Right renal pelvis (tissue), 4 donors: ENCODE data around the gene IRF2. TPM values are rescaled to one million over a fixed set of nuclear protein-coding genes. Genes with fewer than 3 reads are reported as not detected.
A peak's percentile ranks its signal among the peaks of the same experiment; 100 is the strongest.

Experiments used
- DNase-seq, 4 donors: peaks; one replicate each; pipeline ENCODE4 v3.0.0-alpha.2; 2013; ENCODE audit warnings: low read depth in 4 of 4, low spot score in 3 of 4, missing footprints in 1 of 4
- polyA plus RNA-seq, 4 donors: library from polyadenylated mRNA; unstranded; fragments of 120-200 nt; gene quantifications; one replicate each; pipeline ENCODE4 v1.2.1, GENCODE V29; 2013; ENCODE audit not compliant: insufficient read length in 4 of 4

The IRF2 gene
- 10 to 100 TPM; 31.6 to 39.6 (median 36.2) TPM for polyA plus RNA-seq

- peak; percentile 82 to 92 (median 91) for DNase-seq
Observed at GRCh38 chr4:184474263-184475095, at the start of gene IRF2. TSS of gene IRF2 (minus strand) at chr4:184474550. CDS start at chr4:184429064, 45,486 bp downstream.

GRCh38 chr4:184515606-184516005, 41.3 kb upstream of the IRF2 start:
- no peak for DNase-seq

DNA sequence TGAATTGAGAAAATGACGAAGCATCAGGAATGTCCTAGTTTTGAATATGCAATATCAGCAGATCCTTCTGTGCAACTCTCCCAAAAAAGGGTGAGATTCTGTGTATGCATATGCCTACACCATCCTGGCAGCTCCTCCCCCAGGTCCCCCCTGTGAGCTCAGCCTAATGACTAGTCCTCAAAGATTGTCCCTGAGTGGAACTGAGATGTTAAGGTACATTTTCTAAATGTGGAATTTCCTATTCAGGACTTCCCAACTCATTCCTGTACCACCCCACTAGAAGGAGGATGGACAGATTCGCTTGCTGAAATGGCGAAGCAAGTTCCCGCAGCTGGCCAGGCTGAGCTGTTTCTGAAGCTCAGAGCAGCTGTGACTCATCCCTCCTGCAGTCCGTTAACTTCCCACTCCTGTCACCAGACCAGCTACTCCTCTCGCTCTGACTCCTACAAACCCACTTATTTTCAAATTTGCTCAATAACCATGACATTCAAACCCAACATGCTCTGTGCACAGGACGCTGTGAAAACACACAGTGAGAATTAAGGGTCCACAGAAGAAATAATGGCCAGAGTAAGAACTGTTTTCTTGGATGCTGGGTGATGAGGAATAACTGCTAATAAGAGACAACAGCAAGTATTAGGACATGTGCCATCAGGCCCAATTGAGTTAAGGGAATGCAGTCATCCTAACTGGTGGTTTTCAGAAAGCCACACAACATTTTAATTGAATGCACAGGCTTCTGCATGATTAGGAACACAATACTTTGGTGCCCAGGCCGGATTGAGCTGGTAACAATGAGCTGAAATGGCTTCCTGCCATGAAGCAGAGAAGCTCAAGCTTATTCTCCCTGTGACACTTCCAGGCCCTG, 40.0 kb upstream of the IRF2 start:
- peak in 1 of 4 donors; percentile 43 for DNase-seq

GRCh38 chr4:184513802-184514120, 39.4 kb upstream of the IRF2 start:
- no peak for DNase-seq

- no peak for DNase-seq
Observed at GRCh38 chr4:184511156-184511555, 36.8 kb upstream of the IRF2 start.

DNA sequence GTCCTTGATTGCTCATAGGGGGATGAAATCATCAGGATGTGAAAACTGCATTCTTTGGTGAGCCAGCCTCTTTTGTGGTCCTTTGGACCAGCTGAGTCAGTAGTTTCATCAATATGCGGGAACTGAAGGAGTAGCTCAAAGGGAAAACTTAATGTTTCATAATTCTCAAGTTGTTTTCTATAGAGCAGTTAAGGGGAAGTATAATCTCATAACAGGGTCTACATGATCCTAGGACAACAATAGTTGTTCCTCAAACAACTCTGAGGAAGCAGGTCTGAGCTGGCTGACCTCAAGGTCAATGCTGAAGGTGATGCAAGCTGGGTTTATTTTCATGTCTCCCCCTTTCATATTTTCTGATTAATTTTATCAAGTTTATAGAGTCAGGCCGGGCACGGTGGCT, 36.1 kb upstream of the IRF2 start:
- no peak for DNase-seq

GRCh38 chr4:184506527-184507121, 32.3 kb upstream of the IRF2 start:
- no peak for DNase-seq

DNA sequence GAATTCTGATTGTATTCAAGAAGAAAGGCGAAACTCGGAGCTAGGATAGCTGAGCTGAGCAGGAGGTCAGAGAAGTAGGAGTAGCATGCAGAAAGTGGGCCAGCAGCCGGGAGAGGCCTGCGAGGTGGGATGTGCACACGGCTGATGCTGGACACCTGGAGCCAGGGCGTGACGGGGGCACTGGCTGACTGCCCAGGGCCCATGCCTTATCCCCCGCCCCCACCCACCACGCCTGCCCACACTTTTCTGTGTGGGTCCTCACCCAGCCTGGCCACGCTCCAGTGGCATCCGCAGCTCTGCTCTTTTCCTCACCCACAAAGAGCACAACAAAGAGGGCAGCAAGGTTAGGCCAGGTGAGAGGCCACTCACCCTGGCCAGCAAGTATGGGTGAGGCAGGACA, 30.0 kb upstream of the IRF2 start:
- no peak for DNase-seq

GRCh38 chr4:184503869-184504300, 29.5 kb upstream of the IRF2 start:
- no peak for DNase-seq

GRCh38 chr4:184500748-184501589, 26.6 kb upstream of the IRF2 start:
- no peak for DNase-seq

- DNase-seq: no peak
Observed at GRCh38 chr4:184499996-184500395, 25.6 kb upstream of the IRF2 start.

DNA sequence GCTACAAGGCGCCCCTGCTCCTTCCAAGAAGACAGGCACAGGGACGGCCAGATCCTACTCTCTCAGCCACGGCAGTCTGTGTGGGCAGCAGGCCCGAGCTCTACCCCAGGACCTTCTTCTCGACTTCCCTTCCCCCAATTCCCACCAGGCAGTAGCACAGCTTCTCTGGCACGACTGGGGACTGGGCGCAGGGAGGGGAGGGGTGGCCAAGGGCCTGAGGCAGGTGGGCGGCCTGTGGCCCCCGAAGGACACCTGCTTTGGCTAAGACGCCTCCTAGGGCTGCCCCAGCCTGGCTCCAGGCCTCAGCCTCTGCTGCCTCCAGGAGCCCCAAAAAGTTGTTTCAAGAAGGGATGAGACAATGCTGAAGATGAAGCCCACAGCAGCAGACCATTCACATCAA, 24.2 kb upstream of the IRF2 start:
- DNase-seq: no peak

GRCh38 chr4:184489771-184490170, 15.4 kb upstream of the IRF2 start:
- no peak for DNase-seq

DNA sequence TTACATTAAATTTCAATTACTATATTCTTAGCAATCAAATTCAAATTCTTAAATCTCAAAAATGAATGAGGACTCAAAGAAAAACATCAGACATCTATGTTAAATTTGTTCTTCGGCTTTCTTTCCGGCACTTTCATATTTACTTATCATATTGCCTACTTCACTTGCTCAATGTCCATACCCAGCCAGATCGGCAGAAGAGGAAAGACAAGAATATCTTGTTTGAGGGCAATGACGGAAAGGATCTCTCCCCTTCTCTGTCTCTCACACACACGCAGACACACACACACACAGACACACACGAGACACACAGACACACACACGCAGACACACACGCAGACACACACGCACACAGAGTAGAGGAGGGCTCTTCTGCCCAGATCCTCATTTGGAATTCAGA, 13.2 kb upstream of the IRF2 start:
- DNase-seq: no peak

DNA sequence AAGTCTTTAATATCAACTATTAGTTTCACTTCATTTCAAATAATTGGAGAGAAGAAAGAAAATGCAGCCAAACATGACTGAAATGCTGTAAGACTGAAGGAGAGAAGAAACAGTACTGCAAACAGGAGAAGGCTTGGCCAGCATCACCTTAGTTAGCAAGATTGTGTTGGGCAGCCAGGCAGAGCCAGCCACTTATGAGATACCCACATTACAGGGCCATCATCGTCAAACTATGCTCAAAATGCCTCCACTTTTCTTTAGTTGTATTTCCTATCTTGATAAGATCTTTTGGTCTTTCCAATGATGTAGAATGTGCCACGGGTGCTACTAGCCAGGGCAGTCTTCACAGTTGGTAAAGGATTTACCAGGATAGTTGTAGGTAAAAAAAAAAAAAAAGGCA, 10.9 kb upstream of the IRF2 start:
- no peak for DNase-seq

GRCh38 chr4:184481544-184481943, 7.2 kb upstream of the IRF2 start:
- DNase-seq: no peak

DNA sequence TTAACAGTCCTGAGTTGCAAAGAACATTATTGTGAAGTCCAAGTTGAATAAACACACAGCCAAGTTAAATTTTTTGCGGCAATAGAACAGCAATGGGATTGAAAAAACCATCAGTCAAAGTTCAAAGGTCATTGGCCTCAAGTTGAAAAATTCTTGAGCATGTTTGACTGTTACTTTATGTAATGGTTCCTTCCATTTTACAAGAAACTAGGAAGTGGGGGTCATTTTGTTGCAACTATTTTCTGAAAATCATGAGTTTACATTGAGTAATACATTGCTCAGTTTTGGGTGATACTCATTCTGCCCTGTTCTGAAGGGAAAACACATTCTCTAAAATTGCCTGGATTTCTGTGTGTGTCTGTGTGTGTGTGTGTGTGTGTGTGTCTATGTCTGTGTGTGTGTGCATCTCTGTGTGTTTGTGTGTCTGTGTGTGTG, 5.2 kb upstream of the IRF2 start:
- DNase-seq: no peak

DNA sequence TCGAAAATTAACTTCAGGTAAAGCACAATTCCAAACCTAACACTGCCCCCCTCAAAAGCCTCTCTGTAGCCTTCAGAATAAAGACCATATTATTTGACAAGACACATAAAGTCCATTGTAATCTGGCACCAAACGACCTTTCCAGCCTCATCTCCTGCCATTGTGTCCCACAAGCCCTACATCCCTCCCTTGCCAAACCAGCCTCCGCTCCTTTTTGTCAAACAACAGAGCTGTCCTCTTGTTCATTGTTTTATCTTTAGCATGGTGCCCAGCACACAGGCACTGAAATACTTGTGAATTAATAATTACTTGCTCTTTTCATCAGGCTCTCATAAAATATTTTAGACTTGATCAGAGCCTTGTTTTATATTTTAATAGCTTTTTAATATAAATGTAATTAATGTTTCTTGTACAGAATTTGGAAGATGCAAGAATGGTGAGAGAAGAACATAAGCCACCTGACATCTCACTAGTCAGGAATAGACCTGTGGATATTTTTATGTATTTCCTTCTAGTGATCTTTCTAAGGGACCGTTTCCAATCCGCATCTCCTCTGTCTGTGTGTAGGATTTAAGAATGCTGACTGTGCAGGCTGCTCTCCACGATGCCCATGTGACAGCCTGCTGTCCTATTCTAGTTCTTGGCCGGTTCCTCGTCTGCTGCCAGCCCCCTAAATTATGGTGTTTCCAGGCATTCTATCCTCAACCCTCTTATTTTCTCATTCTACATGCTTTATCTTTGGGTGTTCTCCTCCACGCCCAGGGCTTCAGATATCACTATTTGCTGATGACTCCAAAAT, 3.0 kb upstream of the IRF2 start:
- DNase-seq: no peak

DNA sequence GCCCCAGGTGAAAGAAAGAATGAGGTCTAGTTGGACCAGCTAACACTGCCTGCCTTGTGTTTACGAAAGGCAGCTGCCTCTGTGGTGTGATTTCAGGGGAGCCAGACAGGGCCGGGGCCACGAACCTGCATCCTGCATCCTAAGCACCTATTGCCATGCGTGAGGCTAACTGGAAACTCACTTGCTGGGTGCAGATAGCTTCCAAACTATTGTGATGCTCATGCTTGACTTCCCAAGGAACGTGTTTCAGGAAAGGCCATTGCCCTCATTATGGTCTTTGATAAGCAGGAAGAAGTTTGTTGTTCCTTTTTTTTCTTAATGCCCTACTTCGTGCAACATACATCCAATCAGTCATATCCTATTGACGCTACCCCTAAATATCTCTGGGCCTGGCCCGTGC, 2.3 kb upstream of the IRF2 start:
- no peak for DNase-seq

DNA sequence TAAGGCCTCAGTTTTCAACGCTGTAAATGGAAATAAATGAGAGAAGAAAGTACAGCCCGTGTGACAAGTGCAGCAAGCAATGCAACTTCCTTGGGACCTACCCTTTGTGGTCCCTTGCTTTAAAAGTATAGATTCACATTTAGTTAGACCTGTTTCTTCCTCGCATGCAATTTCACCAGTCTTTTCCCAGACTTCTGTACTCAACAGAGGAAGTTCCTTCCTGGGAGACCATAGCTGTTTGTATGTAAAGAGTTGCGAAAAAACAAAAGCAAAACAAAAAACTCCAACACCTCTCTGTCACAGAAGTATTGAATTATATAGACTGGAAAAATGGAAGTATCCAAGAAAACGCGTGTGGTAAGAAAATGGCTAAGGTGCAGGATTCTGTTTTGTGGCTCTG, 1.1 kb upstream of the IRF2 start:
- DNase-seq: no peak
